Parathyroid adenoma (tissue), 2 donors: ENCODE measurements around the gene EVI5L.

Experiments
- H2AFZ ChIP-seq: fragments of 300-600 bp; sonication (generic); one replicate; pipeline ENCODE4 v1.7.0; 2017; ENCODE audit warnings: antibody characterized with exemption, mild to moderate bottlenecking
- H3K27ac ChIP-seq: fragments of 300-600 bp; sonication (generic); one replicate; pipeline ENCODE4 v1.7.0; 2017
- H3K27me3 ChIP-seq: fragments of 300-600 bp; sonication (generic); one replicate; pipeline ENCODE4 v1.7.0; 2017; ENCODE audit warnings: low read length; ENCODE audit not compliant: control insufficient read depth, insufficient read depth
- H3K36me3 ChIP-seq: fragments of 300-600 bp; sonication (generic); one replicate; pipeline ENCODE4 v1.7.0; 2017; ENCODE audit warnings: low read length; ENCODE audit not compliant: control insufficient read depth, insufficient read depth
- H3K4me1 ChIP-seq: fragments of 300-600 bp; sonication (generic); one replicate; pipeline ENCODE4 v1.7.0; 2017; ENCODE audit warnings: control low read depth
- H3K4me2 ChIP-seq: fragments of 300-600 bp; sonication (generic); one replicate; pipeline ENCODE4 v1.7.0; 2017; ENCODE audit warnings: low read length
- H3K4me3 ChIP-seq: fragments of 300-600 bp; sonication (generic); one replicate; pipeline ENCODE4 v1.7.0; 2017; ENCODE audit warnings: low read depth, low read length
- H3K79me2 ChIP-seq: fragments of 300-600 bp; sonication (generic); one replicate; pipeline ENCODE4 v1.7.0; 2017; ENCODE audit warnings: control low read depth
- H3K9ac ChIP-seq: fragments of 300-600 bp; sonication (generic); one replicate; pipeline ENCODE4 v1.7.0; 2017; ENCODE audit warnings: mild to moderate bottlenecking
- H3K9me3 ChIP-seq: fragments of 300-600 bp; sonication (generic); one replicate; pipeline ENCODE4 v1.7.0; 2017; ENCODE audit warnings: low read length; ENCODE audit not compliant: control insufficient read depth
- CTCF ChIP-seq: fragments of 300-600 bp; sonication (generic); IDR thresholded peaks from one replicate; pipeline ENCODE4 v1.7.0; 2017; ENCODE audit warnings: antibody characterized with exemption, mild to moderate bottlenecking
- donor health status: primary hyperparathyroidism.

Gene EVI5L

GRCh38 chr19:7879836-7880235 is 49.8 kb downstream of the EVI5L start:
- no peaks in the 10 kb centered on the region for H3K36me3 ChIP-seq
- no peak for TF ChIP-seq CTCF
- H3K9ac ChIP-seq = no peak overlapping the region
- H2AFZ ChIP-seq = no peak overlapping the region
- no peaks in the 10 kb centered on the region for H3K79me2 ChIP-seq
- no peak overlapping the region for H3K4me2 ChIP-seq
- no peaks in the 10 kb centered on the region for H3K9me3 ChIP-seq
- H3K27ac ChIP-seq = no peak overlapping the region
- no peaks in the 10 kb centered on the region for H3K4me1 ChIP-seq
- H3K4me3 ChIP-seq = no peak overlapping the region
- H3K27me3 ChIP-seq = no peaks in the 10 kb centered on the region

- H3K9ac ChIP-seq = no peak overlapping the region
- no peaks in the 10 kb centered on the region for H3K79me2 ChIP-seq
- no peaks in the 10 kb centered on the region for H3K4me1 ChIP-seq
- H3K27ac ChIP-seq = no peak overlapping the region
- TF ChIP-seq CTCF = no peak
- H2AFZ ChIP-seq = no peak overlapping the region
- no peaks in the 10 kb centered on the region for H3K36me3 ChIP-seq
- no peak overlapping the region for H3K4me3 ChIP-seq
- no peaks in the 10 kb centered on the region for H3K9me3 ChIP-seq
- no peak overlapping the region for H3K4me2 ChIP-seq
- H3K27me3 ChIP-seq = no peaks in the 10 kb centered on the region
These were observed 51.9 kb downstream of the EVI5L start for GRCh38 chr19:7881910-7882309.

- no peak overlapping the region for H2AFZ ChIP-seq
- no peak overlapping the region for H3K4me2 ChIP-seq
- H3K4me1 ChIP-seq = no peaks in the 10 kb centered on the region
- H3K27me3 ChIP-seq = no peaks in the 10 kb centered on the region
- no peak overlapping the region for H3K4me3 ChIP-seq
- no peaks in the 10 kb centered on the region for H3K79me2 ChIP-seq
- no peaks in the 10 kb centered on the region for H3K9me3 ChIP-seq
- H3K9ac ChIP-seq = no peak overlapping the region
- H3K36me3 ChIP-seq = no peaks in the 10 kb centered on the region
- no peak overlapping the region for H3K27ac ChIP-seq
- no peak for TF ChIP-seq CTCF
These were observed 53.1 kb downstream of the EVI5L start for GRCh38 chr19:7883105-7883504.

- Histone ChIP-seq H3K79me2 (no peaks in the 10 kb centered on the region), H3K4me1 (no peaks in the 10 kb centered on the region), H3K36me3 (no peaks in the 10 kb centered on the region), H3K27ac (no peak overlapping the region), H2AFZ (no peak overlapping the region), H3K9ac (no peak overlapping the region), H3K4me3 (no peak overlapping the region), H3K9me3 (no peaks in the 10 kb centered on the region), H3K27me3 (no peaks in the 10 kb centered on the region), H3K4me2 (no peak overlapping the region)
- no peak for TF ChIP-seq CTCF
These were observed 54.0 kb downstream of the EVI5L start for GRCh38 chr19:7883796-7884570.

GRCh38 chr19:7885818-7886217 is 55.8 kb downstream of the EVI5L start:
- Histone ChIP-seq H3K36me3 (no peaks in the 10 kb centered on the region), H3K4me3 (no peak overlapping the region), H3K9me3 (no peaks in the 10 kb centered on the region), H3K27me3 (no peaks in the 10 kb centered on the region), H3K79me2 (no peaks in the 10 kb centered on the region), H2AFZ (no peak overlapping the region), H3K4me1 (no peaks in the 10 kb centered on the region), H3K4me2 (no peak overlapping the region), H3K27ac (no peak overlapping the region), H3K9ac (no peak overlapping the region)
- TF ChIP-seq CTCF = no peak
